GM23248 (cell line): ENCODE results near the gene PARVB. TPM values are rescaled to one million over a fixed set of nuclear protein-coding genes. Genes with fewer than 3 reads are reported as not detected.

Experiments used
- DNase-seq: peaks from one replicate; pipeline ENCODE4 v3.0.0-alpha.2; 2015
- H2AFZ ChIP-seq: fragments of 200-600 bp; sonication (generic); 2 replicates; pipeline ENCODE4 v1.6.1; 2016; ENCODE audit warnings: antibody characterized with exemption
- H3F3A ChIP-seq: fragments of 200-600 bp; sonication (generic); 2 replicates; pipeline ENCODE4 v1.6.1; 2016; ENCODE audit warnings: mild to moderate bottlenecking, antibody characterized with exemption, mixed run types; ENCODE audit not compliant: insufficient read depth
- H3K27ac ChIP-seq: fragments of 200-600 bp; sonication (generic); 2 replicates; pipeline ENCODE4 v1.5.1; 2016; ENCODE audit warnings: mild to moderate bottlenecking
- H3K27me3 ChIP-seq: fragments of 200-600 bp; sonication (generic); replicated peaks from 2 replicates; pipeline ENCODE4 v1.6.1; 2016; ENCODE audit warnings: mild to moderate bottlenecking; ENCODE audit not compliant: insufficient read depth
- H3K36me3 ChIP-seq: fragments of 200-600 bp; sonication (generic); 2 replicates; pipeline ENCODE4 v1.6.1; 2016; ENCODE audit warnings: low read depth, mild to moderate bottlenecking
- H3K4me1 ChIP-seq: fragments of 200-600 bp; sonication (generic); 2 replicates; pipeline ENCODE4 v1.6.1; 2016; ENCODE audit warnings: mild to moderate bottlenecking; ENCODE audit not compliant: insufficient read depth
- H3K4me2 ChIP-seq: fragments of 200-600 bp; sonication (generic); one replicate; pipeline ENCODE4 v1.6.1; 2016; ENCODE audit warnings: mild to moderate bottlenecking; ENCODE audit not compliant: unreplicated experiment
- H3K4me3 ChIP-seq: fragments of 200-600 bp; sonication (generic); 2 replicates; pipeline ENCODE4 v1.5.1; 2016; ENCODE audit warnings: mild to moderate bottlenecking
- H3K79me2 ChIP-seq: fragments of 200-600 bp; sonication (generic); 2 replicates; pipeline ENCODE4 v1.6.1; 2016; ENCODE audit warnings: mild to moderate bottlenecking; ENCODE audit not compliant: insufficient read depth
- H3K9ac ChIP-seq: fragments of 200-600 bp; sonication (generic); 2 replicates; pipeline ENCODE4 v1.6.1; 2016; ENCODE audit warnings: mild to moderate bottlenecking
- H3K9me2 ChIP-seq: fragments of 200-600 bp; sonication (generic); 2 replicates; pipeline ENCODE4 v1.6.1; 2016; ENCODE audit warnings: mixed run types, mild to moderate bottlenecking, moderate library complexity; ENCODE audit not compliant: insufficient read depth
- H3K9me3 ChIP-seq: fragments of 200-600 bp; sonication (generic); one replicate; pipeline ENCODE4 v1.6.1; 2017; ENCODE audit warnings: low read depth
- H4K20me1 ChIP-seq: fragments of 200-600 bp; sonication (generic); 2 replicates; pipeline ENCODE4 v1.6.0; 2016; ENCODE audit not compliant: insufficient read depth
- EZH2 ChIP-seq: fragments of 200-600 bp; sonication (generic); IDR thresholded peaks from 2 replicates; pipeline ENCODE4 v1.6.1; 2018; ENCODE audit warnings: antibody characterized with exemption, mild to moderate bottlenecking; ENCODE audit not compliant: insufficient read depth, poor library complexity, severe bottlenecking
- EZH2phosphoT487 ChIP-seq: fragments of 200-600 bp; sonication (generic); IDR thresholded peaks from 2 replicates; pipeline ENCODE4 v1.6.1; 2018; ENCODE audit warnings: antibody characterized with exemption, moderate library complexity, mild to moderate bottlenecking, low read depth; ENCODE audit not compliant: insufficient read depth
- WGBS, 2 experiments: methylation state at CpG; one replicate each; pipeline ENCODE4 v1.1.6; 2015 to 2017; ENCODE audit warnings: low lambda C conversion rate in 2 of 2, low coverage in 1 of 2; ENCODE audit errors: missing lambda C conversion rate in 2 of 2; 5-methylcytosine and 5-hydroxymethylcytosine counted together
- in situ Hi-C: fragments of 300-500 bp; cut with MboI; formaldehyde crosslinking; loops from 2 replicates; pipeline ENCODE4 v1.15.0; 2020
- polyA plus RNA-seq: library from polyadenylated mRNA; unstranded; fragments of >200 nt; fragmentation: Nextera tagmentation; extraction: Ambion mirVana; gene quantifications from 2 replicates; pipeline ENCODE4 v1.2.1, GENCODE V29; 2016
- total RNA-seq: library from RNA; depleted of rRNA; stranded (reverse); fragments of >200 nt; shearing (Covaris generic); gene quantifications from 2 replicates; pipeline ENCODE4 v1.2.3, GENCODE V29; 2014

Gene PARVB
- total and polyA plus RNA-seq, 2 experiments from 2014 or later, result 52.6 to 141 TPM

GRCh38 chr22:44032126-44032730 lies 8.1 kb downstream of the PARVB start:
- no peak overlapping the region for H3K27ac ChIP-seq

GRCh38 chr22:44033287-44033686 lies 9.2 kb downstream of the PARVB start:
- no peak overlapping the region for H3K9ac ChIP-seq
- H3K79me2 ChIP-seq, result peaks cover 92% of the 10 kb centered on the region
- H2AFZ ChIP-seq, result no peak overlapping the region
- peaks cover 14% of the 10 kb centered on the region for H3K4me1 ChIP-seq
- H3K27ac ChIP-seq, result no peak overlapping the region
- no peaks in the 10 kb centered on the region for H3K9me2 ChIP-seq
- H4K20me1 ChIP-seq, result no peaks in the 10 kb centered on the region
- H3F3A ChIP-seq, result peaks cover 12% of the 10 kb centered on the region
- H3K9me3 ChIP-seq, result no peaks in the 10 kb centered on the region
- no peaks in the 10 kb centered on the region for H3K27me3 ChIP-seq
- no peak for DNase-seq
- in situ Hi-C loops, result no loop called here
- no peak overlapping the region for H3K4me3 ChIP-seq
- TF ChIP-seq EZH2 (no peak), EZH2phosphoT487 (no peak)
- no peak overlapping the region for H3K4me2 ChIP-seq
- H3K36me3 ChIP-seq, result no peaks in the 10 kb centered on the region
- 97 to 99% methylated on average over 7 of the region's 7 CpGs for WGBS, 2 experiments

More at GRCh38 chr22:44032126-44032730, 8.1 kb downstream of the PARVB start:
- H3K4me1 ChIP-seq, result peaks cover 9% of the 10 kb centered on the region
- H3K36me3 ChIP-seq, result no peaks in the 10 kb centered on the region
- H3K9ac ChIP-seq, result no peak overlapping the region
- H2AFZ ChIP-seq, result no peak overlapping the region
- H3K27me3 ChIP-seq, result no peaks in the 10 kb centered on the region
- no peak overlapping the region for H3K4me2 ChIP-seq
- H3F3A ChIP-seq, result peaks cover 13% of the 10 kb centered on the region; the same call in 1 of the 2 replicates
- H3K79me2 ChIP-seq, result peaks cover 100% of the 10 kb centered on the region
- DNase-seq, result no peak
- 87 to 89% methylated on average over 14 of the region's 14 CpGs for WGBS, 2 experiments
- no peaks in the 10 kb centered on the region for H3K9me2 ChIP-seq
- no peaks in the 10 kb centered on the region for H3K9me3 ChIP-seq
- no peaks in the 10 kb centered on the region for H4K20me1 ChIP-seq
- H3K4me3 ChIP-seq, result no peak overlapping the region
- in situ Hi-C loops, result no loop called here
- no peak for TF ChIP-seq EZH2
- TF ChIP-seq EZH2phosphoT487, result no peak

- H3K9ac ChIP-seq, result no peak overlapping the region
- H3K4me1 ChIP-seq, result peaks cover 18% of the 10 kb centered on the region
- no peak overlapping the region for H3K4me3 ChIP-seq
- H3K79me2 ChIP-seq, result peaks cover 92% of the 10 kb centered on the region
- no peaks in the 10 kb centered on the region for H3K27me3 ChIP-seq
- peaks cover 14% of the 10 kb centered on the region for H3F3A ChIP-seq
- no peak overlapping the region for H3K4me2 ChIP-seq
- DNase-seq, result no peak
- no peaks in the 10 kb centered on the region for H3K9me3 ChIP-seq
- in situ Hi-C loops, result no loop called here
- H3K9me2 ChIP-seq, result no peaks in the 10 kb centered on the region
- H3K27ac ChIP-seq, result no peak overlapping the region
- no peaks in the 10 kb centered on the region for H4K20me1 ChIP-seq
- H3K36me3 ChIP-seq, result no peaks in the 10 kb centered on the region
- 67 to 71% methylated on average over 8 of the region's 8 CpGs for WGBS, 2 experiments
- no peak for TF ChIP-seq EZH2phosphoT487
- no peak for TF ChIP-seq EZH2
- H2AFZ ChIP-seq, result no peak overlapping the region
Observed at GRCh38 chr22:44033694-44034093, 9.6 kb downstream of the PARVB start.

GRCh38 chr22:44037519-44038375 lies 13.6 kb downstream of the PARVB start:
- WGBS, 2 experiments, result 10 to 11% methylated on average over 9 of the region's 9 CpGs
- H3K79me2 ChIP-seq, result peaks cover 92% of the 10 kb centered on the region
- peak overlapping the region; percentile 58 for H3K4me3 ChIP-seq
- TF ChIP-seq EZH2, result no peak
- TF ChIP-seq EZH2phosphoT487, result no peak
- no peaks in the 10 kb centered on the region for H3K36me3 ChIP-seq
- DNase-seq, result peak; percentile 98
- H3F3A ChIP-seq, result peaks cover 25% of the 10 kb centered on the region
- H3K4me2 ChIP-seq, result peak overlapping the region; percentile 68
- H3K27ac ChIP-seq, result peak overlapping the region; percentile 90
- in situ Hi-C loops, result no loop called here
- H3K9me3 ChIP-seq, result no peaks in the 10 kb centered on the region
- no peaks in the 10 kb centered on the region for H3K9me2 ChIP-seq
- no peak overlapping the region; the same call in 1 of the 2 replicates for H2AFZ ChIP-seq
- peaks cover 18% of the 10 kb centered on the region for H3K4me1 ChIP-seq
- no peaks in the 10 kb centered on the region for H3K27me3 ChIP-seq
- H4K20me1 ChIP-seq, result no peaks in the 10 kb centered on the region
- H3K9ac ChIP-seq, result peak overlapping the region; percentile 66
